Stromal cell of bone marrow (primary cell): ENCODE data around the gene SIRT7.
A peak's percentile ranks its signal among the peaks of the same experiment; 100 is the strongest.

Experiments used
- DNase-seq: peaks from one replicate; pipeline ENCODE4 v3.0.0-alpha.2; 2012; ENCODE audit warnings: low read depth

SIRT7 gene

DNA sequence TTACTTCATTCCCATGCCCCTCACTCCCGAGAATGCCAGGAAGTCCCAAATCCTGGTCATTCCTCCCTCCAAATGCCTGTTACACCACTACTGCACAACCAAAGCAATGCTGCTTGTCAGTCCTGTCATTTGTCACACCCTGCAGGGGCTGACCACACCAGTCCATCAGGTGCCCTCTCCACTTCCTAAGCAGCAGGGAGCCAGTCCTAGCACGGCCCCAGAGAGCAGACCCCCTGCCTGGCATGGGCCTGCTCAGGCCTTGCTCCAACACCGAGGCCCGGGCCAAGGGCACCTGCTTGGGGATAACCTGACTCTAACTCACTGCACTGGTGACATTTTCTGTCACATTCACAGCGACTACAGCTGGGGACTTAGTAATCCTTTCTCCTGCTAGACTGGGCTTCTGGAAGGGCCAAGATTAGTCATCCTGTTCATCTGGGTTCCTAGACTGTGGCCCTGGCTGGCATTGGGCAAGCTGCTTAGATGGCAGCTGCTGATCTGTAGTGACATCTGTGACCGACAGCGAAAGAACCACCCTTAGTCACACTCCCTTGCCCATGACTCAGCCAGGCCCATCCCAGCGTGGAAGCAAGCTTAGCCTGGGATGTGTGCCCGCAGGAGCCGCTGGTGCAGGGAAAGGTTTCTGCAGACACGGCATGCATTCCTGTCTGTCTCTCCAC is 32.0 kb downstream of the SIRT7 start:
- no peak for DNase-seq

DNA sequence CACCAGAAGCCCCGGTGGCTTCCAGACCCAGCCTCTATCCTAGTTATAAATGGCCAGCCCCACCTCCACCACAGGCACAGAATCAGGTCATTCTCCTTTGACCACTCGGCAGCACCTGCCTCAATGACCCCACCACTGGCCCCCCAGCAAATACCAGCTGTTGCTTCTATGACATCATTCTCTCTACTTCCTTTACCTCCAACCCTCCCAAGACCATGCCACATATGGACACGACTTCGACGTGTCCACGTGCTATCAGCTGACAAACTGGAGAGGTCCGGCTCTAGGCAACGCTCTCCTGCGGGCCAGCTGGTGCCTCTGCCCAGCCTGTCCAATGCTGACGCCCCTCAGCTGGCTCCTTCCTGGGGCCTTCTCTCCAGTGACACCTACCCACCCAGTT is 32.5 kb downstream of the SIRT7 start:
- no peak for DNase-seq

DNA sequence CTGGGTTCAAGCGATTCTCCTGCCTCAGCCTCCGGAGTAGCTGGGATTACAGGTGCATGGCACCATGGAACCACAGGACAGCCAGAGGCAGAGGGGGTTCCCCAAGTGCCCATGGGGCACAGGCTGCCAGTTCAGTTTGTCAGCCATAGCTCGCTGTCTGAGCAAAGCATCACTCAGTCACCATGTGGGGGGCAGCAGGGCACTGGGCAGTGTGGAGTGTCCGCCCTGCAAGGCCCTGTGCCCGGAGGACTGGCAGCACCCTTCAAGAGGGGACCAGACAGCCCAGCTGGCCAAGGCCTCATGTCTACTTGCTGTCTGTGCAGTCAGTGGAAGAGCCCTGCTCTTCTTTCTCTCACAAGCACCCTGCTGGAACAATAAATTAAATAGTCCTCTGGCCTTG is 33.0 kb downstream of the SIRT7 start:
- no peak for DNase-seq

DNA sequence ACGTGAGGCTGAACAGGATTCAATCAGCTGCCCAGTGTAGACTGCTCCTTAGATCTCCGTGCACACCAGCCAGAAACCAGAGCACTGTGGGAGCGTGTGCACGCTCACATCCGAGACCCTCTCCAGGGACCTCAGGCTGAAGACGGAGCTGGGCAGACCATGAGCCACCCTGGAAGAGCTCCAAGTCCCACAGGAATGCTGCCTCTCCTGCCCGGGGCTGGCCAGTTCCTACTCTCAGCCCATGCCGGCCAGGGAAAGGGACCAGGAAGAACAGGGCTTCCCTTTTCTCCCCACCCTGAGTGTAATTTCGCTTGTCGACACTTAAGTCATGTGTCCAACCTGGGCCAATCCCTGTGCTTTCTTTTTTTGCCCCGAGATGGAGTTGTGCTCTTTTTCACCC is 33.5 kb downstream of the SIRT7 start:
- DNase-seq: peak; percentile 52

DNA sequence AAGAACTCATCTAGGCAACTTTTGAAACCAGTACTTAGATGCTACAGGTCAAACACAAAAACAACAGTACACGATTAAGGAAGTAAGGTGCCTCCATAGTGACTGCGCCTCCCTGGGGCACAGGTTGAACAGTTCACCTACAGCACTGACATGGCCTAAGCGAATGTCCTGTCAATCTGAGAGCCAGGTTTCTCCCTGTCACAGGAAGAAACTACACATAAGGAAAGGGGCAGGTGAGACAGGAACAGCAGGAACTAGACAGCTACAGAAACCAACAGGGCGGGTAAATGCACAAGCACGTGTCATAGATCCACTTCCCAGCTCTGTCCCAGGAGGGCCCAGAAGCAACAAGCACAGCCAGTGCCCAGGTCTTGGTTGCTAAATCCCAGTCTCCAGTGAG is 38.9 kb downstream of the SIRT7 start:
- DNase-seq: no peak

DNA sequence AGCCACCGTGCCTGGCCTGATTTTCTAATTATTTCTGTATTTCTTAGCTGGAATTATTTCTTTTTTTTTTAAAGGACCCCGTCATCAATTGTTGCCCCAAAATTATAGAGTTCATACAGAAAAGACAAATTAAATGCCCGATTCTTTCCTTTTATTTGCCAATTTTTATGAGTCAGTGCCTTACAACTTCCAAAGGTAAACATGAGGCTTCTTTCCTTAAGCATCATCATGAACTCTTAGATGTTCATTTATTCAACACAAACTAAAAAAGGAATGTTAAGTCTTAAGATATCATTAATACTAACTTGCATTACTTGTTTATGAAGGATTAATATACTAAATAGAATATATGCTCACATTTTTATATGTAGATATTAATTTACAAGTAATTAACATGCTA is 39.7 kb downstream of the SIRT7 start:
- DNase-seq: no peak

DNA sequence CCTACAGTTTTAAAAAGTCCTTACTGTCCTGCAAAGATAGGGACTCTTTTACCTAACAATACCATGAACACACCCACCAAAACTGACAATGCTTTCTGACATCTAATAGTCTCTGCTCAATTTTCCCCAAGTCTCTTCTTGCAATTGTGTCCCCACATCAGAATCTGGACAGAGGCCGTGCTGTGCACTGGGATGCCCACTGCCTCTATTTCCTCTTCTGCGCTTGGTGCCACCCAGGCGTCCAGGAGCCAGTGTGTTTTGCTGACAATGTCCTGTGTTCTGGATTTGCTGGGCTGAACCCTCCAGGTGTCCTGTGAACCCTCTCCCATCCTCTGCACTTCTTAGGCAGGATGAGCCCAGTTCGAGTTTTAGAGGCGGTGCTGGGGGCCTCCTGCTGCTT is 40.4 kb downstream of the SIRT7 start:
- no peak for DNase-seq

DNA sequence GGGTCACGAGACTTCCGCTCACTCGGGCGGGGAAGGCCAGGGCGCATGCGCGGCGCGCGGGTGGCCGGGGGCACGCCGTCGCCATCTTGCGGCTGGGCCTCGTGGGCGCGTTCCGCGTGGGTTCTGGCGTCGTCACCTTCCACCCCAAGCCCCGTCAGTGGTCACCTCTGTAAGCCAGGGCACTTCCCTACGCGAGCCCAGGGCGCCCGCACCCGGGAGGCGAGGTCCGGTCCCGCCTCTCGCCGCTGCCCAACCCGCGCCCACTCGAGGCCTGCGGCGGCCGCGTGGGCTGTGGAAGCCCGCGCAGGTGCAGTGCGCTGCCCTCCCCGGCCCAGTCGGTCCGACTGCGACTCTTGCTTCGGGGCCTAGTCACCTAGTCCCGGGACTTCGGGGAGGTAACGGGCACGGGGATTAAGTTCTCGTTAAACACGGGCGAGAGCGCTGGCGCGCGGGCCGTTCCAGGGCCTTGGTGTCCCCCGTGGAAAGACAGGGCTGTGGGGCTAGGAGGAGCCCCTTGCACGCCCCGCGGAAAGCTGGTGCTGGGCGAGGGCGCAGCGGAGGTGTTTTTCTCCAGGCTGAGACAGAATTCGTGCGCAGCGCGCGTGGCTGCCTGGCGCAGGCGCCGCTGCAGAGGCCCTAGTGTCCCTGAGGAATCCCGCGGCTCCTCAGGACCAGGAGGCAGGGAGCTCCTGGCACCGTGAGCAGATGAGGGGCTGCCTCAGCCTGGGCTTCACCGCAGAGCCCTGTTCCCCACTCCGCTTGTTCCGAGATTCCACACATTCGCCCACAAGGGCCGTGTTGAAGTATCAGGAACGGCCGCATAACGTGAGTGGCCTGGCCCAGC is 46.4 kb downstream of the SIRT7 start:
- peak; percentile 71 for DNase-seq

DNA sequence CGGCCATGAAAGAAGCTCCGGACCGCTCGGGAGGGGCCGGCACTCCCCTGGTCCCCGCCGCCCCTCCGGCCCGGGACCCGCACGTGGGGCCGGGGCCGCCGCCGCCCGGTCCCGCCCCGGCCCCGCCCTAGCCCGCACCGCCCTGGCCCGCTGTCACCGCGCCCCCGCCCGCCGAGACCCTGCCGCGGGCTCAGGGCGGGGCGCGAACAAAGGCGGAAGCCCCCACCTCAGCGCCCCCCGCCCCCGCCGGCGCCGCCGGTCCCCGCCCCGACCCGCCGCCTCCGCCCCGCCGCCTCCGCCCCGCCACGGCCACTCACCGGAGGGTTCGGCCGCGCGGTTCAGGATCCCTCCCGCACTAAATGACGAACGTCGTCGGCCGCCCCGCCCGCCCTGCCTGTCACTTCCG is 47.0 kb downstream of the SIRT7 start, which contains the start of gene ARHGDIA:
Gene ARHGDIA, minus strand, starts transcription at position 357 of the 406 bp plus-strand sequence. CDS start 1,407 bp downstream, outside the sequence.
- no peak for DNase-seq

DNA sequence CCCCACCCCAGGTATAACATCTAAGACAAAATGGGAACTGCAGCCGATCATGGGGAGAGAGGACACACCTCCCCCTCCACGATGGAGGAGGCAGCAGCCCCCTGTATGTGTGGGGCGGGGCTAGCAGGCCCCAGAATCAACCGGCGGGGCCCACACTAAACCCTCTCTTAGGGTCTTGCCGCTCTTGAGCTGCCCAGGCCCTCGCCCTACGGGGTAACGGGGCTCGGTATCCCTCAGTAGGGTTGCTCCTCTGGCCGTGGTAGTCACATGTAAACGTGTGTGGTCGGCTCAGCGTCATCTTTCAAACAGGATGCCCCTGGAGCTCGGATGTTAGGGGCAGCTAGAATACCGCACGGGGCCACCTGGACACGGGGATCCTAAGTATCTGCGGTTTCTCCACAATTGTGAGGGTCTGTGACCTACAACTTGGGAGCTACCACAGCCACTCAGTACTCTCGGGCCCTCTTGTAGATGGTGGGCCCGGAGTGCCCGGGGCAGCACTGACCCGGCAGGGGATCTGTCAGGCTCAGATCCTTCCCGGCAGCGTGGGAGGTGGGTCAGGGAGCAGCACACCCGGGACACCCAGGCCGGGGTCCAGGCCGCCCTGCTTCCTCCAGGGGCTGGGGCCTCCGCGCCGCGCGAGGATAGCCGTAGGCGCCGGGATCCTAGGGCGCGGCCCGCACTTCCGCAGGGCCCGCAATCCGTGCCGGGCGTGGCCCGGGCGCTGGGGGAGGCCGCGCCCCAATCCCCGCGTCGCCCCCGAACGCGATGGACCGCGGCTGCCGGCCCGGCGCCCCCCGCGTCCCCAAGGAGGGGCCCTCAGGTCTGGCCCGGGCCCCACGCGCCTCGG is 47.6 kb downstream of the SIRT7 start:
- DNase-seq: no peak

DNA sequence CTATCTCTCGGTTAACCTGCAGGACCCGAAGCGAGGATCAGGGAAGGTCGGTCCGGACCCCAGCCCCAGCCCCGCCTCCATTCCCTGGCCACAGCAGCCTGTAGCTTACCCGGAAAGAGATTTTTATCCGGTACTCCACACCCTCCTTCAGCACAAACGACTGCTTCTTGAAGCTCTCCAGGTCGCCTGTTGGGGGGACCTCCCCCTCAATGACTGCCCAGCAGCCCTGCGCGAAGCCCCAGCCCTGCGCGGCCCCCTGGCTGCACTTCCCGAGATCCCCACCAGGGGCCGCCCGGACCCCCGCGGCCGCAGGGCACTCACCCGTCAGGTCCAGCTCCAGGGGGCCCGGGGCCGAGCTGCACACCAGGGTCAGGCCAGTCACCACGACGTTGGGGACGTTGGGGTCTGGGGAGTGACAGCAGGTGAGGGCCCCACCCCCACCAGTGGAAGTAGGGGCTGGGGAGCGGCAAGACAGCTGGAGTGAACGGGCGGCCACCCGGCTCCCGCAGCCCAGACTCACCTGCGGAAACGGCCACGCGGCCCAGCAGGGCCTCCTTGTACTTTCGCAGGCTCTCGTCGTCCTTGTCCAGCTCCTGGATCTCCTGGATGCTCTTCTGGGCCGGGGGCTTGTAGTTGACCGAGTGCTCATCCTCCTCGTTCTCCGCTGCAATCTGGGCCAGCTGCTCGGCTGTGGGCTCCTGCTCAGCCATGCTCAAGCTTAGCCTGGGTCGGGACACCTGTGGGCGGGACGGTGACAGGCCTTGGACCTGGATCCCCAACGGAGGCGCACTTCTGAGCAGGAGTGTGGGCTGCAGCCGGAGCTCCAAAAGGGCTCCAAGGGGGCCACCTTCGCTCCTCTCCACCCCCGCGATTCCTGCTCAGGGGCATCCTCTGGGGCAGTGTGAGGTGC is 48.5 kb downstream of the SIRT7 start:
- no peak for DNase-seq

DNA sequence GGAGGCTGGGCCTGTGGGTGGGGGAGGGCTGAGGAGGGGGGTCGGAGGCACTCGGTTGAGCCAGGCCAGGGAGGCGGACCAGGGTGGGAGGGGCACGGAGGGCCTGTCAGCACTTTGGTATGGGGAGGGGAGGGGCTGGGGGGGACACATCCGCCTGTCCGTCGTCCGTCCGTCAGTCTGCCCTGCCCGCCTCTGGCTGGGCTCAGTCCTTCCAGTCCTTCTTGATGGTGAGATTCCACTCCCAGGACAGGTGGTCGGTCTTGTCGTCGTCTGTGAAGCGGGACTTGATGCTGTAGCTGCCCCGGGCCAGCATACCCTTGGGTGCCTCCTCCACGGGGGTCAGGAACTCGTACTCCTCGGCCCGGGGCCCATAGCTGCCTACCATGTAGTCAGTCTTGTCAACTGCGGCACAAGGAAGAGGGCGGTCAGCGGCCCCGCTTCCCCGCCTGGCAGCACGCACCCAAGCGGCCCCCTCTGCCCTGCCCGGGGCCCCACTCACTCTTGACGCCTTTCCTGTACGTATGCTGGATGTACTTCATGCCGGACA is 49.2 kb downstream of the SIRT7 start:
- peak; percentile 39 for DNase-seq

DNA sequence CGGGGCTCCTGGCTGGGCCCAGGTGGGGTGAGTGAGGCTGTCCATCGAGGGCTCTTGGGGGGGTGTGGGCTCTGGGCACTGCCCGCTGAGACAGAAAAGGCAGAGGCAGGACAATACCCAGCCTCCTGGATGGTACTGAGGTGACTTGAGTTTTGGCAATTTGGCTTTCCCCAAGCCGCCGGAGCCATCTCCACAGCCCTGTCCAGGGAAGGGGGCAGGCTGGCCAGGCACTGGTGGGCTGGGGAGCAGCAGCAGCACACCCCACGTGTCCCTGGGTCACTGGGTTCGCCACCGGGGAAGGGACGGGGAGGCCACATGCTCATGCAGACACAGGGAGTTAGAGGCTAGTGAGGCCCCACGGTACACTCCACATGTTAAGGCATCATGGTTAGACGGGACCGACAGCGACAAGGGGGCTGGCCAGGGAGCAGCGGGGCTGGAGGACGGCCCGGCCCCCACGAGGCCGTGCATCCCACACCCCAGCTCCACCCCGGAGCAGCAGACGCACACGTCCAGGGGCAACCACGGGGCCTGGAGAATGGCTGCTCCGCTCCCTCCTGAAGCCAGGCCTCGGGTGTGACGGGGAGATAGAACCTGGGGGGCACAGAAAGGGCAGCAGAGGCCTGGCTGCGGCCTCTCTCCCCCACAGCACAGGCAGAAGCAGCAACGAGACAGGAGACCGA is 49.8 kb downstream of the SIRT7 start:
- no peak for DNase-seq

DNA sequence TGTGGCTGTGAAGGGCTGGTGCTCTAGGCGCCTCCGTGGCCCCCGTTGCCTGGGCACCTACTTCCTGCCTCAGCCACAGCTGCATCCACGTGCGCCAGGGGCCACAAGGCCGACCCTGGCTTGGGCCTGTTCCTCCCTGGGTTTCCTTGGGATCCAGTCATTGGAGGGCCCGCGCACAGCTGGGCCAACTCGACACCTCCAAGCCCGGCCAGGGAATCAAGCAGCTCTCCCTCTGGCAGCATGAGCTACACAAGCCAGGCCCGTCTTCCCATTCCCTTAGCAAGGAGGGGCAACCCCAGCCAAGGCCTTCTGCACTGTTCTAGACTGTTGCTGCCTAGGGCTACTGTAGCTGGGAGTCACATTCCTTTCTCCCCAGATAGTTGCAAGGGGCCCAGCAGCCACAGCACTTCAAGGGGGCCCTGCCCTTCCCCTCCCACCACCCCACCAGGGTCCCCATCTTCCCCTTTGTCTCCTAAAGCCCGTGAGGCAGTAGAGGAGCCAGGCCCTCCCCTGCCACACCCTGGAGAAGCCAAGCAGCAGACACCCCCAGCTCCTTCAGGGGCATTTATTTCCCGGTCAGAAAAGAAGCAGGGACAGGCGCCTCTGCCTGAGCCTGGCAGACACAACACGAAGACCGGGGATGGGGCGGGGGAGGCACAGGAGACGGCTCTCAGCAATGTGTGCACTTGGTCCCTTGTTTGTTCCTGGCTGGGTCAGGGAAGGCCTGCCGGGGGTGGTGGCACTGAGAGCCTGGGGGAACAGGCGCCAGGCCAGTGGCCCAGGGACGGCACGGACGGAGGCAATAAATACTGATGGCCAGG is 50.6 kb downstream of the SIRT7 start:
- DNase-seq: no peak

DNA sequence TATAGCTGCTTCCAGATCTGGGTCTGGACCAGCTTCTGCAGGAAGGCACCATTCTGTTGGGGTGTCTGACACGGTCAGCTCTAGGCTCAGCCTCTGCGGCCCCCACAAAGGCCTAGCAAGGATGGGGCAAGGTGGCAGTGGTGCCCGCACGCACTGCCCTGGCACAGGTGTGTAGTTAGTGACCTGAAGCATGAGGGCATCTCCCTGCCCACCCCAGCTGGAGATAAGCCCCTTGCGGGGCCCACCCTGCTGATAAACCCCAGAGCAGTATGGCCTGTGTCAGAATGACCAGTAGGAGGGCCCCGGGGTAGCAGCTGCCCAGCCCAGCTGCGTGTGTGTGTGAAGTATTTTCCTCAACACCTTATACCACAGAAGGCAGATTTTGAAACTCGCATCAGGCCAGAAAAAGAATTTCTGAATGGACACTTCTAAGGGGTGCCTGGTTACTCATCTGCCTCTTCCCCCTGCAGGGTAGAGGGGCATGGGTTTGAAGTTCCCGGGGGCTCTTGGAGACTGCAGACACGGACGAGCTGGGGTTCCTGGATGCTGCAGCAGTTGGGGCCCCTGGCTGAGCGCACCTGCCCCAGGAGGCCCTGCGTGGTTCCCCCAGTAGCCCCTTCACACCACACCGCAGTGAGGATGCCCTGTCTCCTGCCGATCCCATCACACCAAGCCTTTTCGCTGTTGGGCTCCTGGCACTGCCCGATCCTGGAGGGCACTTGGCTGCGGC is 51.4 kb downstream of the SIRT7 start:
- no peak for DNase-seq

DNA sequence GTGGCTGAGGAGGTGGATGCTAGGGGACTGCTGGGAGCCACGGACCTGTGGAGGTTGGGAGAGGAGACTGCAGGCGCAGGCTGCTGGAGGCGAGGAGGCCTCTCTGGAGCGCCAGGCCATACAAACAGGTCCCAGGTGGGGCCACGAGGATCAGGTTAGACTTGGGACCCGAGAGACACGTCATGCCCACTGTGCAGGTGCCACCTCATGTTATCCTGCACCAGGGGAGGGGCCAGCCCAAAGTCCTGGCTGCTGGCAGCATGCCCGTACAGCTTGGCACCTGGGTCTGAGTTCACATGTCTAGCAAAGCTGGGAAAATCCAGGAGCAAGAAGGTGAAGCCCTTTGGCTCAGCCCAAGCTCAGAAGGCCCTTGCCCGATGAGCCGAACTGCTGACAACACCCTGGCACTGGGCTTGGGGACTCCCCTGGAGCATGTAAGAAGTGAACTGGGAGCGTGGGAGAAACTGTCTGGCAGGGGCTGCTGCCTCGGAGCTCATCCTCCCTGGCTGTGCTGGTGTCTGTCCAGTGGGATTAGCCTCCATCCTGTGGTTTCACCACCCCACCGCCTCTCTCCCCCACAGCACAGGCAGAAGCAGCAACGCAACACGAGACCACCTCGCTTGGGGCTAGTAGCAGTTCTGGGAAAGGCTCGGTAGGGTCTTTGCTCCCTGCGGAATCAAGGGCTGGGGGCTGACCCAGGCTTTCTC is 52.1 kb downstream of the SIRT7 start:
- DNase-seq: no peak

DNA sequence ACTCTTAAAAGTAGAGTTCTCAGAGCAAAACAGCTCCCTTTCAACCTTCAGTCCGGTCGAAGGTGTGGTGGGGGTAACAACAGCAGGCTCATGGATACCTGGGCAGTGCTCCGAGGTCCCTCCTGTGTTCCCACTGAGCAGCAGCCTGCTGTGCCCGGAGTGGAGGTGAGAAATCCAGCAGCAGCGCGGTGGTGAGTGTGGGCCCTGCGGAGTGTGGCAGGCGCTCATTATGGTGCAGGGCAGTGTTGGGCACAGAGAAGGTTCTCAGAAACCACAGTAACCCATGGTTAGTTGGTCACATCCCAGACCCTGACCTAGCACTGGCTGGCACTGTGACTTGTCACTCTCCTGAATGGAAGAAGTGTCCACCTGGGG is 52.6 kb downstream of the SIRT7 start:
- DNase-seq: no peak
